Thyroid gland (tissue), 4 donors: ENCODE results near the gene PCDHA11. TPM values are rescaled to one million over a fixed set of nuclear protein-coding genes. Genes with fewer than 3 reads are reported as not detected.
"Not testable (repeated sequence)": the region's sequence is repeated elsewhere in the genome, so short reads cannot be mapped to it uniquely, and the experiment has no call there.

Experiments used
- DNase-seq, 2 donors: peaks; one replicate each; pipeline ENCODE4 v3.0.0-alpha.2; 2019
- H3K27ac ChIP-seq, 3 donors: fragments of 200-600 bp; sonication (generic); 1 replicate in 2 of 3; 2 replicates in 1 of 3; pipeline ENCODE4 v1.5.1; 2016 to 2019; ENCODE audit warnings: mild to moderate bottlenecking in 1 of 3, moderate library complexity in 1 of 3
- H3K27me3 ChIP-seq: fragments of 200-600 bp; sonication (generic); one replicate; pipeline ENCODE4 v1.5.1; 2019
- H3K36me3 ChIP-seq, 2 donors: fragments of 200-600 bp; sonication (generic); one replicate each; pipeline ENCODE4 v1.5.1; 2016 to 2019
- H3K4me1 ChIP-seq, 2 donors: fragments of 200-600 bp; sonication (generic); one replicate each; pipeline ENCODE4 v1.5.1; 2017 to 2019
- H3K4me3 ChIP-seq, 3 donors: fragments of 200-600 bp; sonication (generic); replicated peaks in 1 of 3; 1 replicate in 2 of 3; 2 replicates in 1 of 3; pipeline ENCODE4 v1.5.1; 2016; ENCODE audit warnings: mild to moderate bottlenecking in 1 of 3
- H3K9me3 ChIP-seq: fragments of 200-600 bp; sonication (generic); one replicate; pipeline ENCODE4 v1.5.1; 2017
- POLR2A ChIP-seq, 2 donors: fragments of 450-650 bp; IDR thresholded peaks; one replicate each; pipeline ENCODE4 v1.6.1; 2017; ENCODE audit warnings: antibody characterized with exemption in 2 of 2, mild to moderate bottlenecking in 2 of 2, moderate library complexity in 1 of 2
- WGBS, 2 donors: methylation state at CpG; one replicate each; pipeline ENCODE4 v1.1.5; 2017; 5-methylcytosine and 5-hydroxymethylcytosine counted together
- intact Hi-C: fragments of 100-400 bp; cut with DNase I; formaldehyde crosslinking; loops from one replicate; pipeline ENCODE4 v1.15.1; 2023
- total RNA-seq, 4 donors: library from RNA; depleted of rRNA; stranded (reverse); fragments of >200 nt; gene quantifications; one replicate each; pipeline ENCODE4 v1.2.3, GENCODE V29; 2016
- TF ChIP-seq, protein P1 (sequence below), 6 experiments: fragments of 200-600 bp in 3 of 6; fragments of 450-650 bp in 3 of 6; sonication (generic) in 3 of 6; IDR thresholded peaks; one replicate each; pipeline ENCODE4 v1.5.1; 2016 to 2019; ENCODE audit warnings: antibody characterized with exemption in 6 of 6, mild to moderate bottlenecking in 2 of 6, inconsistent platforms in 1 of 6, moderate library complexity in 1 of 6

PCDHA11 gene
- total RNA-seq, 4 donors from 2014 or later, result 1.8 to 4.2 (median 2.1) TPM

DNA sequence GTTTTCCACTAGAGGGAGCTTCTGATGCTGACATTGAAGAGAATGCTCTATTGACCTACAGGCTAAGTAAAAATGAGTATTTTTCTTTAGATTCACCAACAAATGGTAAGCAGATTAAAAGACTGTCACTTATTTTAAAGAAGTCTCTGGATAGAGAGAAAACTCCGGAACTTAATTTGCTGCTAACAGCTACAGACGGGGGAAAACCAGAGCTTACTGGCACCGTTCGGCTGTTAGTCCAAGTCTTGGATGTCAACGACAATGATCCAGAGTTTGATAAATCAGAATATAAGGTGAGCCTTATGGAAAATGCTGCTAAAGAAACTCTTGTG lies 764 bp downstream of the PCDHA11 start:
- H3K4me1 ChIP-seq, result no peaks in the 10 kb centered on the region
- no peak overlapping the region for H3K4me3 ChIP-seq
- no peaks in the 10 kb centered on the region for H3K27me3 ChIP-seq
- H3K36me3 ChIP-seq, result no peaks in the 10 kb centered on the region
- H3K27ac ChIP-seq, result no peak overlapping the region
- WGBS, 2 donors, result 51 to 66% methylated on average over 5 of the region's 5 CpGs
- no peaks in the 10 kb centered on the region for H3K9me3 ChIP-seq
- DNase-seq, result no peak
- intact Hi-C loops, result no loop called here
- no peak for TF ChIP-seq POLR2A (IDR thresholded peaks at IDR 0.05)
- TF ChIP-seq, protein P1, sequence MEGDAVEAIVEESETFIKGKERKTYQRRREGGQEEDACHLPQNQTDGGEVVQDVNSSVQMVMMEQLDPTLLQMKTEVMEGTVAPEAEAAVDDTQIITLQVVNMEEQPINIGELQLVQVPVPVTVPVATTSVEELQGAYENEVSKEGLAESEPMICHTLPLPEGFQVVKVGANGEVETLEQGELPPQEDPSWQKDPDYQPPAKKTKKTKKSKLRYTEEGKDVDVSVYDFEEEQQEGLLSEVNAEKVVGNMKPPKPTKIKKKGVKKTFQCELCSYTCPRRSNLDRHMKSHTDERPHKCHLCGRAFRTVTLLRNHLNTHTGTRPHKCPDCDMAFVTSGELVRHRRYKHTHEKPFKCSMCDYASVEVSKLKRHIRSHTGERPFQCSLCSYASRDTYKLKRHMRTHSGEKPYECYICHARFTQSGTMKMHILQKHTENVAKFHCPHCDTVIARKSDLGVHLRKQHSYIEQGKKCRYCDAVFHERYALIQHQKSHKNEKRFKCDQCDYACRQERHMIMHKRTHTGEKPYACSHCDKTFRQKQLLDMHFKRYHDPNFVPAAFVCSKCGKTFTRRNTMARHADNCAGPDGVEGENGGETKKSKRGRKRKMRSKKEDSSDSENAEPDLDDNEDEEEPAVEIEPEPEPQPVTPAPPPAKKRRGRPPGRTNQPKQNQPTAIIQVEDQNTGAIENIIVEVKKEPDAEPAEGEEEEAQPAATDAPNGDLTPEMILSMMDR (IDR thresholded peaks at IDR 0.05), result no peak

DNA sequence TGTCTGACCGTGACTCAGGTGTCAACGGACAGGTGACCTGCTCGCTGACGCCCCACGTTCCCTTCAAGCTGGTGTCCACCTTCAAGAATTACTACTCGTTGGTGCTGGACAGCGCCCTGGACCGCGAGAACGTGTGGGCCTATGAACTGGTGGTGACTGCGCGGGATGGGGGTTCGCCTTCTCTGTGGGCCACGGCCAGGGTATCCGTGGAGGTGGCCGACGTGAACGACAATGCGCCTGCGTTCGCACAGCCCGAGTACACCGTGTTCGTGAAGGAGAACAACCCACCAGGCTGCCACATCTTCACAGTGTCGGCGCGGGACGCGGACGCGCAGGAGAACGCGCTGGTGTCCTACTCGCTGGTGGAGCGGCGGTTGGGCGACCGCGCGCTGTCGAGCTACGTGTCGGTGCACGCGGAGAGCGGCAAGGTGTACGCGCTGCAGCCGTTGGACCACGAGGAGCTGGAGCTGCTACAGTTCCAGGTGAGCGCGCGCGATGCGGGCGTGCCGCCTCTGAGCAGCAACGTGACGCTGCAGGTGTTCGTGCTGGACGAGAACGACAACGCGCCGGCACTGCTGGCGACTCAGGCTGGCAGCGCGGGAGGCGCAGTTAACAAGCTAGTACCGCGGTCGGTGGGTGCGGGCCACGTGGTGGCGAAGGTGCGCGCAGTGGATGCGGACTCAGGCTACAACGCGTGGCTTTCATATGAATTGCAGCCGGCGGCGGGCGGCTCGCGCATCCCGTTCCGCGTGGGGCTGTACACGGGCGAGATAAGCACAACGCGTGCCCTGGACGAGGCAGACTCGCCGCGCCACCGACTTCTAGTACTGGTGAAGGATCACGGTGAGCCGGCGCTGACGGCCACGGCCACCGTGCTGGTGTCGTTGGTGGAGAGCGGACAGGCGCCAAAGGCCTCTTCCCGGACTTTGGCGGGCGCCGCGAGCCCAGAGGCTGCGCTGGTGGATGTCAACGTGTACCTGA lies 1.8 kb downstream of the PCDHA11 start:
- intact Hi-C loops, result no loop called here
- WGBS, 2 donors, result 44 to 55% methylated on average over 12 to 84 of the region's 114 CpGs

DNA sequence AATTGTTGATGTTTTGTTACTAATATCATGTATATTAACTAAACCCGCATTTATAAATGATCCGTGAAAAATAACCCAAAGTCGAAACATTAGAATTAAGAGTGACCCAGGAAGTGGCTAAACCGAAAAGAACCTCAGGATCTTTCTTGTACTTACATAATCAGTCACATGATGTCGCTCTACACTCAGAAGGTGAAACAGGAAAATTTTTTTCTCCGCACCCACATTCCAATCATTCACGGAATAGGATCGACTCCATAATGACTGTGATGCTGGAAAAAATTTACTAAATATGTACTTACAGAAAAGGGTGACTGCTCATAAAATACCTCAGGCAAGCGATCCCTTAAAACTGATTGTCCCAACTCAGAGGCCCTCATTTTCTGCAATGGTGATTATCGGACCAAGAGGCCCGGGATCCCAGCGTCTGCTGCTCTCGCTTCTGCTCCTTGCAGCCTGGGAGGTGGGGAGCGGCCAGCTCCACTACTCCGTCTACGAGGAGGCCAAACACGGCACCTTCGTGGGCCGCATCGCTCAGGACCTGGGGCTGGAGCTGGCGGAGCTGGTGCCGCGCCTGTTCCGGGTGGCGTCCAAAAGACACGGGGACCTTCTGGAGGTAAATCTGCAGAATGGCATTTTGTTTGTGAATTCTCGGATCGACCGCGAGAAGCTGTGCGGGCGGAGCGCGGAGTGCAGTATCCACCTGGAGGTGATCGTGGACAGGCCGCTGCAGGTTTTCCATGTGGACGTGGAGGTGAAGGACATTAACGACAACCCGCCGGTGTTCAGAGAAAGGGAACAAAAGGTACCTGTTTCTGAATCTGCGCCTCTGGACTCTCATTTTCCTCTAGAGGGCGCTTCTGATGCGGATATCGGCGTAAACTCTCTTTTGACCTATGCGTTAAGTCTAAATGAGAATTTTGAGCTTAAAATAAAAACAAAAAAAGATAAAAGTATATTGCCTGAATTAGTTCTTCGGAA lies 6.6 kb downstream of the PCDHA11 start, which contains the start of gene PCDHA12:
PCDHA12 (plus strand) TSS at position 224 of the 981 bp plus-strand sequence; CDS start at position 389, 165 bp downstream.
- intact Hi-C loops, result no loop called here
- whole genome bisulfite sequencing, 2 donors, result 12 to 16% methylated on average over 31 to 44 of the region's 47 CpGs

More for the DNA sequence above, 1.8 kb downstream of the PCDHA11 start:
- Histone ChIP-seq H3K27me3 (no peaks in the 10 kb centered on the region), H3K9me3 (no peaks in the 10 kb centered on the region), H3K36me3 (no peaks in the 10 kb centered on the region), H3K4me3 (no peak overlapping the region), H3K27ac (no peak overlapping the region), H3K4me1 (no peaks in the 10 kb centered on the region)
- DNase-seq, result no peak
- TF ChIP-seq POLR2A (IDR thresholded peaks at IDR 0.05), result no peak
- TF ChIP-seq, protein P1 (IDR thresholded peaks at IDR 0.05), result no peak

DNA sequence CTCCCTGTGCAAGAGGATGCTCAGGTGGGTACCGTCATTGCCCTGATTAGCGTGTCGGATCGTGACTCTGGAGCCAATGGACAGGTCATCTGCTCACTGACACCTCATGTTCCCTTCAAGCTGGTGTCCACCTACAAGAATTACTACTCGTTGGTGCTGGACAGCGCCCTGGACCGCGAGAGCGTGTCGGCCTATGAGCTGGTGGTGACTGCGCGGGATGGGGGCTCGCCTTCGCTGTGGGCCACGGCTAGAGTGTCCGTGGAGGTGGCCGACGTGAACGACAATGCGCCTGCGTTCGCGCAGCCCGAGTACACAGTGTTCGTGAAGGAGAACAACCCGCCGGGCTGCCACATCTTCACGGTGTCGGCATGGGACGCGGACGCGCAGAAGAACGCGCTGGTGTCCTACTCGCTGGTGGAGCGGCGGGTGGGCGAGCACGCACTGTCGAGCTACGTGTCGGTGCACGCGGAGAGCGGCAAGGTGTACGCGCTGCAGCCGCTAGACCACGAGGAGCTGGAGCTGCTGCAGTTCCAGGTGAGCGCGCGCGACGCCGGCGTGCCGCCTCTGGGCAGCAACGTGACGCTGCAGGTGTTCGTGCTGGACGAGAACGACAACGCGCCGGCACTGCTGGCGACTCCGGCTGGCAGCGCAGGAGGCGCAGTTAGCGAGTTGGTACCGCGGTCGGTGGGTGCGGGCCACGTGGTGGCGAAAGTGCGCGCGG lies 7.9 kb downstream of the PCDHA11 start:
- WGBS, 2 donors, result 34 to 50% methylated on average over 38 to 70 of the region's 80 CpGs
- H3K4me1 ChIP-seq, intact Hi-C loops, DNase-seq, H3K36me3 ChIP-seq, H3K27me3 ChIP-seq, H3K9me3 ChIP-seq, H3K27ac ChIP-seq, H3K4me3 ChIP-seq: not testable (repeated sequence)

More for the DNA sequence above, 6.6 kb downstream of the PCDHA11 start, which contains the start of gene PCDHA12:
- H3K36me3 ChIP-seq, result no peaks in the 10 kb centered on the region
- H3K27me3 ChIP-seq, result no peaks in the 10 kb centered on the region
- no peak for DNase-seq
- no peaks in the 10 kb centered on the region for H3K9me3 ChIP-seq
- H3K4me3 ChIP-seq, result no peak within 1 kb of the TSS
- H3K27ac ChIP-seq, result peak within 1 kb of the TSS in 1 of 3 donors; percentile 59
- H3K4me1 ChIP-seq, result no peaks in the 10 kb centered on the region
- no peak for TF ChIP-seq POLR2A (IDR thresholded peaks at IDR 0.05)
- TF ChIP-seq, protein P1 (IDR thresholded peaks at IDR 0.05), result peak; percentile 14 to 52 (median 34)

DNA sequence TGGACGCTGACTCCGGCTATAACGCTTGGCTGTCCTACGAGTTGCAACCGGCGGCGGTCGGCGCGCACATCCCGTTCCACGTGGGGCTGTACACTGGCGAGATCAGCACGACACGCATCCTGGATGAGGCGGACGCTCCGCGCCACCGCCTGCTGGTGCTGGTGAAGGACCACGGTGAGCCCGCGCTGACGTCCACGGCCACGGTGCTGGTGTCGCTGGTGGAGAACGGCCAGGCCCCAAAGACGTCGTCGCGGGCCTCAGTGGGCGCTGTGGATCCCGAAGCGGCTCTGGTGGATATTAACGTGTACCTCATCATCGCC lies 8.5 kb downstream of the PCDHA11 start:
- no peaks in the 10 kb centered on the region for H3K9me3 ChIP-seq
- no peak overlapping the region for H3K4me3 ChIP-seq
- no peaks in the 10 kb centered on the region for H3K36me3 ChIP-seq
- DNase-seq, result no peak
- H3K27ac ChIP-seq, result no peak overlapping the region
- H3K27me3 ChIP-seq, result no peaks in the 10 kb centered on the region
- TF ChIP-seq, protein P1 (IDR thresholded peaks at IDR 0.05), result no peak
- no peak for TF ChIP-seq POLR2A (IDR thresholded peaks at IDR 0.05)
- WGBS, 2 donors, result 38% methylated on average over 35 of the region's 37 CpGs; no CpG with 5 or more reads in 1 of the 2 donors
- H3K4me1 ChIP-seq, result no peaks in the 10 kb centered on the region
- intact Hi-C loops, result no loop called here
